GM18909 (cell line): Measurements from ENCODE around the gene SLC9A3.
"Not testable (repeated sequence)": the region's sequence is repeated elsewhere in the genome, so short reads cannot be mapped to it uniquely, and the experiment has no call there.

Experiments used
- ATAC-seq: cut with Tn5 transposase; IDR thresholded peaks from one replicate; pipeline ENCODE4 v1.9.1; 2021; ENCODE audit warnings: mild to moderate bottlenecking; ENCODE audit not compliant: unreplicated experiment, poor library complexity

SLC9A3 gene

DNA sequence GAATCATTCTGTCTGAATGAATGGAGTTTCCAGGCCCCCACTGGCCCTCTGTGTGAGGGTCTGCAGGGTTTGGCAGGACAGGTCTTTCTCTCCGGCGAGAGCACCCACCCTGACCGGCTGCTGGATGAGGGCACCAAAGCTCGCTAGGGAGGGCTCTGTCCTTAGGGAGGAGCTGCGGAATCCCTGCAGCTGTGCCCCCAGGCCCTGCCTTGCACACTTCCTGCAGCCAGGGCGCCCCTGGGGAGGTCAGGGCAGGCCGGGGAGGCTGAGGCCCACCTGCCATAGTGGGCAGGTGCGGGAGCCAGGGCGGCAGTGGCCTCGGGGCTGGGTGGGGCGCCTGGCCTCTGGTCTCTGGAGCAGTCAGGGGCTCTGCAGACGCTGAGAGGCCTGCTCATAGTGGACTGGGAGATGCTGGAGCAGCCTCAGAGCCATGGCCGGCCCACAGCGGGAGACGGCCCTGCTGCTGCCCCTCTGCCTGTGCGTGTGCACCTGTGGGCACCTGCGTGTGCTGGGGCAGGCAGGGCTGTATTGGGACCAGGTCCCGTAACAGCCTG, 45.2 kb downstream of the SLC9A3 start:
- ATAC-seq, result no peak

GRCh38 chr5:478369-478981, 45.8 kb downstream of the SLC9A3 start:
- no peak for ATAC-seq

DNA sequence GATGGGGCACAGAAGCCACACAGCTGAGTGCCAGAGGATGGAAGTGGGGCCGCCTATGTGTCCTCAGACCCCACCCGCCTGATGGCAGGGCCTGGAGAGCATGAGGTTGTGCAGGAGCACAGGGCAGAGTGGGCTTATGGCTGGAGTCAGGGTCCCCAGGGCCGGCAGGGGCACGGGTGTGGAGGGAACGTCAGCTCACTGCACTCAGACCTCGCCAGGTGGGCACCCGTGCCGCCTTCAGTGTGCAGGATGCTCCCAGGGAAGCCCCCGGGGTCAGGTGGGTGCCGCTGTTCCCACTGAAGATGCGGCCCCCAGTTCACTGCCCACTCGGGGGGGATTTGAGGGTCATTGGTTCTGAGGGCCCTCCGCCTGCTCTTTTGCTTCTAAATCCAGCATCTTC, 46.4 kb downstream of the SLC9A3 start:
- no peak for ATAC-seq

- ATAC-seq, result no peak
These were observed 47.0 kb downstream of the SLC9A3 start for GRCh38 chr5:477247-477646.

DNA sequence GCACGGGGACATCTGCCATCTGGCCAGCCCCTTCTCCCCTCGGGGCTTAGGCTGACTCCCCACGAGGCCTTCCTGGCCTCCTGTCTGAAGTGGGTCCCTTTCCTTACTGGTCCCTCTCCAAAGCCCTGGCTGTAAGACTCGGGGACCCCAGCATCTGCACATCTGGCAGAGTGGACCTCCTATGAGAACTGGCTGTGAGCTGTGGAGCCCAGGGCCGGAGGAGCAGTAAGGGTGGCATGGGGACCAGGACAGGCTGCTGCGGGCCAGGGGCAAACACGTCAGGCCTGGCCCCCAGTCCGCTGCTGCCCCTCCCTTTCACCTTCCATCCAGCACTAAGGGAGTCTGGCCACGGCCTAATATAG, 47.5 kb downstream of the SLC9A3 start:
- no peak for ATAC-seq

DNA sequence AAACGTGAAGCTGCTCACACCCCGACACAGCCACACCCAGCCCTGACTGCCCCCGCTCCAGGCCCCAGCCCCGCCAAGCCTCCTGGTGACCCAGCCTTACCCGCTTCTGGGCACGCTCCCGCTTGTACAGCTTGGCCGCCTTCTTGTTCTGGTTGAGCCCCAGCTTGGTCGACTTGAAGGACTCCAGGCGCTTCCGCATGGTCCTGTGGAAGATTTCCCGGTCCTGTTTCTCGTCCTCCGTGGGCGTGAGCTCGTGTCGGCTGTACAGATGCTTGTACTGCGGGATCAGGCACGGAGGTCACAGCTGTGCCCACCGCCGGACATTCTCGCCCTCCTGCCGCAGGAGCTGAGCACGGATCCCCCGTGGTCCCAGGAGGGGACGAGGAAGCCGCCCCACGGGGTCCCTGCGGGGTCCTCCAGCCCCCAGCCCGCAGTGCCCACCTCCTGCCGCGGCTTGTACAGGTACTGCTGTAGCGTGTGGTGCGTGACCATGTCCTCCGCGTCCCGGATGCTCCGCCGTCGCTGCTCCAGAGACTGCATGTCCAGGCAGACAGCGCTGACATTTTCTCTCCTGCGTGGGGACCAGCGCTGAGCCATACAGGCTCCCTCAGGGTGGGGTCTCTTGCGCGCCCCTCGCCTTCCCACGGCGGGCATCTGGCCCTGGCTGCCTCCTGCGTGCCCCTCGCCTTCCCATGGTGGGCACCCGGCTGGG, 48.0 kb downstream of the SLC9A3 start:
- no peak for ATAC-seq

- ATAC-seq, result no peak
These were observed 48.5 kb downstream of the SLC9A3 start for GRCh38 chr5:475704-476101.

GRCh38 chr5:474840-475661, 49.2 kb downstream of the SLC9A3 start:
- no peak for ATAC-seq

DNA sequence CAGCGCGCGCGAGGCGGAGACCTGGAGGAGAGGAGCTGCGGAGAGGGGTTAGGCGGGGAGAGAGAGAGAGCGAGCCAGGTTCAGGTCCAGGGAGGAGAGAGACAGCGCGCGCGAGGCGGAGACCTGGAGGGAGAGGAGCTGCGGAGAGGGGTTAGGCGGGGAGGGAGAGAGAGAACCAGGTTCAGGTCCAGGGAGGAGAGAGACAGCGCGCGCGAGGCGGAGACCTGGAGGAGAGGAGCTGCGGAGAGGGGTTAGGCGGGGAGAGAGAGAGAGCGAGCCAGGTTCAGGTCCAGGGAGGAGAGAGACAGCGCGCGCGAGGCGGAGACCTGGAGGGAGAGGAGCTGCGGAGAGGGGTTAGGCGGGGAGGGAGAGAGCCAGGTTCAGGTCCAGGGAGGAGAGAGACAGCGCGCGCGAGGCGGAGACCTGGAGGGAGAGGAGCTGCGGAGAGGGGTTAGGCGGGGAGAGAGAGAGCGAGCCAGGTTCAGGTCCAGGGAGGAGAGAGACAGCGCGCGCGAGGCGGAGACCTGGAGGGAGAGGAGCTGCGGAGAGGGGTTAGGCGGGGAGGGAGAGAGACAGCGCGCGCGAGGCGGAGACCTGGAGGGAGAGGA, 49.9 kb downstream of the SLC9A3 start:
- not testable (repeated sequence) for ATAC-seq

GRCh38 chr5:473551-474192, 50.6 kb downstream of the SLC9A3 start:
- peak; percentile 28 for ATAC-seq

DNA sequence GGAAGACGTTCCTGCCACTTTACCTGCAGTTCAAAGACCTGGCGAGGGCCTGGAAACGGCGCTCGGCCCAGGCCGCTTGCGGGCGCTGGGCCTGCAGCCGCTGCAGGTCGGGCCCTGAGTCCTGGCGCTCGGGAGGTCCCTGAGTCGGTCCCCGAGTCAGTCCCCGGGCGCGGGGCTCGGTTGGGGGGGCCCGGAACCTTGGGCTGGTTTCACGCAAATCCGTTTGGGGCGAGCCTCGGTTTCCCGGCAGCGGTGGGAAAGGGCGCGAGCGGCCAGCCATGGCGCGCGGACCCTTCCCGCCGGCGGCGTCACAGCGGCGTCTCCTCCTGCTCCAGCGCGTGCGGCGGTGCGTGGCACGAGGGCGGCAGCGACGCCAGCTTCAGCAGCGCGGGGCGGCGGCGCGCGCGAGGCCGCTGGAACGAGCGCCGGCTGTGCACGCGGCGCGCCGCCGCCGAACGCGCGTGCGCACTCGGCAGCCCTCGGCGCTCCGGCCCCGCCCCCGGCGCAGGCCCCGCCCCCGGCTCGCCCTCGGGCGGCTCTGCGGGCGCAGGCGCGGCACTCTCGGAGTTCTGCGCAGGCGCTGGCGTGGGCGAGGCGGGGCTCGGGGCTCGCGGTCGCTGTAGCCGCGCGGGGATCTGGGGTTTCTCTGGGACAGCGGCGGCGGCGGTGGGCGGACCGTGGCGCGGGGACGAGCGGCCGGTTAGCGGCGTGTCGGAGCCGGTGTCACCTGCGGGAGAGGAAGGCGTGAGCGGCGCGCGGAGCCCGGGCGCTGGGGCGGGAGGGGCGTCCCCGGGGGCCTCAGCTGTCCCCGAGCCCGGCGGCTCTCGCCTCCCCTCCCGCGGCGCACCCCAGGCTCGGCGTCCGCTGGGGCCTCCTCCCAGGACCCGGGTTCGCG, 51.3 kb downstream of the SLC9A3 start:
- peak; percentile 75 for ATAC-seq

DNA sequence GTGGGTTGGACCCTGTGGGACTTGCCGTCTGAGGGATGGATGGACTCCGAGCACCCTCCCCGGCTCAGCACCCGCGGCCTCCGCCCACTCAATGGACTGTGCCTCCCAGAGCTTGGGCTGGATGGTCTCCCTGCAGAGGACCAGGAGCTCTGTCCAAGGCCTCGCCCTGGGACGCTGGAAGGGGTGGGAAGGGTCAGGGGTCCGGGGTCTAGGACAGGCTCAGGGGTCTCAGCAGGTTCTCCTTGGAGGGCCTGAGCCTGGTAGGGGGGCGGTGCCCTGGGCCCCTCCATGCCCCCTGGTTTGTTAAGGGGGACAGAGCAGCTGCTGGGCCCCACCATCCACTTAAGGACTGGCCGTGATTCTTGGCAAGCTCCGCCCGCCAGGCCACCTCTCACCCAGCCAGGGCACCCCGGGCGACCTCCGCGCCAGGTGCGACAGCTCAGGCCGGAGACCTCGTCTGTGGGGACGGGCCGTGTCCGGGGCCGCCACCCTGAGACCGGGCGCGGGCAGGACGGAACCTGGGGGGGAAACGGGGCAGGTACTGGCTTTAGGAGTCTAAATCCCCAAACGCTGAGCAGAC, 52.1 kb downstream of the SLC9A3 start:
- ATAC-seq, result peak; percentile 23

DNA sequence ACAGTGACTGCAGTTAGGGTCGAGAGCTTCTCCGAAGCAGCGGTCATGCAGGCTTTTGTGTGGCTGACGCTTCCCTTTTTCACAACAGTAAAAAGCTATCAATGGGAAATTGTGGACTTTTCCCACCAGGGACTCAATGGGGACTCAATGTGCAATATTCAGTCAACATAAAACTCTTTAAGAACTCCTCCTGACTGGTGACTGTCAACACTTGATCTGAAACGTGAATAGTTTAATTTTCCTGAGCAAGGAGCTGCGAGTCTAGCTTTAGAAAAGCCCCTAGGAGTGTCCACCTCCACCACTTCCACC, 52.5 kb downstream of the SLC9A3 start:
- no peak for ATAC-seq

DNA sequence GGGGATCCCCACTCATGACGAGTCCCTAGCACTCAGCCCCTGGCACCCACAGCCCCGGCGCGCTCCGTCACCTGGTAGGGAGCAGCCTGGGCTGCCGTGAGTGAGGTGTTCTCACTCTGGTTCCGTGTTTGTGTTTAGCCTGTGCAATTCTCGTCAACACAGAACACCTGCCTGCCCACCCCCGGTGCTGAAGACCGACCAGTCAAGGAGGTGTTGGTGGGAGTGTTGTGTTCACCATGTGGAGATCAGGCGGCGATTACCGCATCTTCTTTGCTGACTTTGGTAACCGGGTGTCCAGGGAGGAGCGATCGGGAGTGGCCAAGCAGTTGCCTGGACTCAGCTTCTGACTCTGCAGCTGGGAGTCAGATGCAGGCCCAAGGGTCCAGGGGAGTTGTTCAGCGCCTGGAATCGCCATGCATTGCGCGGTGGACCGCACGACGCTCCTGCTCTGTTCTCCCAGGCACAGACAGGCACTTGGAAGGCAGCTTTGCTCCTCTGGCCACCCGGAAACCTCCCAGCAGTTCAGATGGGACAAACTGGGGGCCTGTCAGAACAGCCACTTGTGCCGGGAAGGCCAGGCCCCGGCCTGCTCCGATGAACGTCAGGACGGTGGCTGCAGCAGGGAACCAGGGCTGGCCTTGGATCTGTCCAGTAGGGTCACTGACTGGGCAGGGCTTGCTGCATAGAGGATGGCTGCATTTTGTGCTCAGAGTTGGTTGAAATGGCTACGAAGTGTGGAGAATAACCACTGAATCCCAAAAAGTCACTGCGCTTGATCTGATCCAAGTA, 53.1 kb downstream of the SLC9A3 start:
- no peak for ATAC-seq

- ATAC-seq, result no peak
These were observed 54.3 kb downstream of the SLC9A3 start for GRCh38 chr5:469752-470483.

DNA sequence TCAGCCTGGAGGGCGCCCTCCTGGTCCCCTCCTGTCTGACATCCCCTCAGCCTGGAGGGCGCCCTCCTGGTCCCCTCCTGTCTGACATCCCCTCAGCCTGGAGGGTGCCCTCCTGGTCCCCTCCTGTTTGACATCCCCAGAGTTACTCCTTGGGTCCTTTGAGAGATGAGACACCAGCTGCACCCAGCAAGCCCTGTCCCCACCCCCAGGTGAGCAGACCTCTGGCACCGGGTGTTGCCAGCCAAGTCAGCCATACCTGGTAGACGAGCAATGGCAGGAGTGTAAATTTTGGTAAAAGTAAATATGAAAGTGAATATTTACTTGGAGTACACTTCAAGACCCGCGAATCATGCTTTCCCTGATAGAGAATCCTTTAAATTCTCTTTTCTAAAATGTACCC, 55.8 kb downstream of the SLC9A3 start:
- no peak for ATAC-seq

DNA sequence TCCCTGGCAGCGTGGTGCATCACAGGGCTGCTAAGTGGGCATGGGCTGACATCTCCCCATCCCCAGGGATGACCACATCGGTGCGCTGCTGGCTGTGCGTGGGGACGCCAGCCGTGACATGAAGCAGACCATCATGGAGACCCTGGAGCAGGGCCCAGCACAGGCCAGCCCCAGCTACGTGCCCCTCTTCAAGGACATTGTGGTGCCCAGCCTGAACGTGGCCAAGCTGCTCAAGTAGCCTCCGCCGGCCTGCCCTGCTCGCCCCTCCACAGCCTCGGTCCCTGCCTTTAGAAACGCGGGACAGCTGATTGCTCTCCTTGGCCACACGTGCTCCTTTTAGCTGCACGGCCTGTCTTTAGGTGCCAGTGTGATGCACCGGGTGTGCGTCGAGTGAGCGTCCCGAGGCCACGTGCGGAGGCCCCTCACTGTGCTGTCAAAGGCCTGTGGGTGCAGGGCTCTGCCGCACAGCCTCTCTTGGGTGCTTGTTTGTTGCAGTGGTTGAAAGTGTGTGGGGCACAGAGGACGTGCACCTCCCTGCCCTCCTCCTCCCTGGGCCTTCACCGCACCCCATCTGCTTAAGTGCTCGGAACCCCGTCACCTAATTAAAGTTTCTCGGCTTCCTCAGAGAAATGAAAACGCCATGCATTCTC, 57.5 kb downstream of the SLC9A3 start:
- no peak for ATAC-seq
